HK-2 (cell line): ENCODE data around the gene HDAC4.

ENCODE experiments used
- DNase-seq: peaks from one replicate; pipeline ENCODE4 v3.0.0-alpha.2; 2018; ENCODE audit not compliant: unreplicated experiment

HDAC4 gene

DNA sequence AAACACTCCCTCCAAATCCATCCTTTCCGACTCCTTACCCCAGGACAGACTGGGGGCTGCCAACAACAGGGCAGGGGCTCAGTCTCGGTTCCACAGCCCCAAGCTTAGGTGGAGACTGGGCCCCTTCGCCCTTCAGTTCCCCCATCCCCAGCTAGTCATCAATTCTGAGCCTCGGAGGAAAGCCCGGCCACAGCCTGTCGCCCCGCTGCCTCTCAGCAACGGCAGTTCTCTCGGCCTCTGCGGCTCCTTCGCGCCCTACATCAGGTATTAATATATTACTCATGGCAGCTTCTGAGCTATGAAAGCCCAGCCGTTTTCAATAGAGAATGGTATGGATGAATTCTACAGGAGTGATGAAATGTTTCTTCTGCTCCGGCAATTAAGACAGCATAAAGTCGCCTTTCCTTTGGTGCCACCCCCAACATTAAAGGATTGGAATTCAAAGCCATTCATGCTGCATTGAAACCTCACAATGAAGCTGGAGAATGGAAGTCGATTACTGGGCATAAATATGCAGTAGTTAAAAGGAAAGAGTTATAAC, 2.8 kb downstream of the HDAC4 start:
- no peak for DNase-seq

DNA sequence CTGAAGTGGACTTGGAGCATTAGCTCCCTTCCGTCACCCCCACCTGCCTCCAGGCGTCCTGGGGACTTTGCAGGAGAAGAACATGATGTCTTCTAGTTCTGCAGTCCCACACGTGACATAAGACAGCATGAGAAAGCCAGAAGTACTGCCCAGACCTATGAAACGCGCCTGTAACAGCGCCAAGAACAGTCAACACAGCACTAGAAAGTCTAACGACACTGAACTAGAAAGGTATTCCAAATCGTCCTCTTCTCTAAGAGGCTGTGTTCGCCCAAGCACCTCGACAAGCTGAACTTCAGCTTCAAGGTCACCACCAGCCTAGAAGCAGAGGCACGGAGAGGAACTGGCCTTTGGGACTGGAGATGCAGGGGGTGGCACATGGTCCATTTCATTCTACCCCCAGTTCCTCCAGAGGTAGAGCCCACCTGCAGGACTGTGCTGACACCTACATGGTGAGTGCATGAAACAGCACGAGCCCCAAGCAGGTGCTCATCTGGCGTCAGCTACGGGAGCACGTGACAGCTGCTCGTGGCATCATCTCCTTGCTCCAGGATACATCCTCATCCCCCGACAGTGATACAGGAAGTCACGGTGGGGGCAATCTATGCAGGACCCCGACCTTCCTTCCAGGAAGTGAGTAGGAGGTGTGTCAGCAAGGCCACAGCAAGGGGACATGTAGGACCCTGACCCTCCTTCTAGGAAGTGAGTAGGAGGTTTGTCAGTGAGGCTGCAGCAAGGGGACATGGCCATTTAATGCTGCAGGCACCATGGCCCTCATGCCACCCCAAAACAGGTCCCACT, 3.7 kb downstream of the HDAC4 start:
- no peak for DNase-seq

DNA sequence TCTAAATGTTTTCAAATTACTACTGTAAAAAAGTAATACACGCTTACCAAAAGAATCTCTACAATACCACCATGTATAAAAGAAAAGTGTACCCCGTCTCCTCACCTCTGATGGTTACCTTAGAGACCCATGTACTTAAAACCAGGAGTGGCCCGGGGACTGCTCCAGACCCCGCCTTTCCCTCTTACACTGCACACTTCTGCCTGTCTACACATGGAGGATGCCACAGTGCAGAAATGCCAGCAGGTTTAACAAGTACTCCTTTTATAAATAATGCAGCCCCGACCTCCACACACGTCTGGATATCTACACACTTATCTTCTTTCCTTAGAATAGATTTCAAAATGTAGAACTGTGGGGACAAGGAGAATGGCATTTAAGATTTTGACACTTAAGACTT, 5.3 kb downstream of the HDAC4 start:
- DNase-seq, result no peak

DNA sequence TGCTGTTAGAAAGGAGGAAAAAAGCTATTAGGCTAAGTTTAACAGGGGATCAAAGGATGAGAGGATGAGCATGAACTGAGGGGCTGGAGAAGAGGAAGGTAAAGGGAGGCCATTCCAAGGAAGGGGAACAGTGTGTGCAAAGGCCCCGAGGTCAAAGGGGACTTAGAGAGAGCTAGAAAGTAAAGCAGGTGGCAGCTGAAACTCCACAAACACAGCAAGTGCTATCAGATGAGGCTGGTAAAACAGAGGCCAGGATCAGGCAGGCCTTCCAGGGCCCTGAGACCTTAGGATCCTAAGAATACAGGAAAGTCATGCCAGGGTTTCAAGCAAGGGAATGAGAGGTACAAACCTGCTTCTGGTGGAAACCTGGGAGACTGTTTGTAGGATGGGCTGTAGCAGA, 5.8 kb downstream of the HDAC4 start:
- DNase-seq, result no peak

DNA sequence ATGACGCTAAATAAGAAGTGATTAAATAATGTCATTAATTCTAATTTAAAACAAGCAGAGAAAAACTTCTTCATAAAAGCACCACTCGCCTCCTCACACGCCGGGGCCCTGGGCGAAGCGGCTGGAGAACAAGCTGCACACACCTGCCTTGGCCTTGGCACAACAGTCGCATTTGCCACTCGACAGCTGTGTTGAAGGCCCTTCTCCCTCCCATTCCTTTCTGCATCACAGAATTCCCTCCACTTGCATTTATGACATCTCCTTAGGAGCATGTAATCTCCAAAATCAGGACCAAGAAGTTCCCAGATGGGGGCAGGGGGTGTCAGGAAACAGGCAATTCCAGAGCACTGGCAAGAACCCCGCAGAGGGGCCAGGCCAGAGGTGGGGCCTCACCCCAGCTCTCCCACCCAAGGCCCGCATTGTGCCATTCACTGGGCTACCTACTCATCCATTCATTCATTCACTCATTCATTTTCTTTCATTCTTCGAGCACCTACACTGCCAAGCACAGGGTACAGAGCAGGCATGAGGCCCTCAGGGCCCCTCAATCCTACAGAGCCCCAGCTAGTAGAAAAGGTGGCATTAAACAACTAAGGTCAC, 6.4 kb downstream of the HDAC4 start:
- no peak for DNase-seq

GRCh38 chr2:239393941-239394340, 6.9 kb downstream of the HDAC4 start:
- DNase-seq, result no peak

DNA sequence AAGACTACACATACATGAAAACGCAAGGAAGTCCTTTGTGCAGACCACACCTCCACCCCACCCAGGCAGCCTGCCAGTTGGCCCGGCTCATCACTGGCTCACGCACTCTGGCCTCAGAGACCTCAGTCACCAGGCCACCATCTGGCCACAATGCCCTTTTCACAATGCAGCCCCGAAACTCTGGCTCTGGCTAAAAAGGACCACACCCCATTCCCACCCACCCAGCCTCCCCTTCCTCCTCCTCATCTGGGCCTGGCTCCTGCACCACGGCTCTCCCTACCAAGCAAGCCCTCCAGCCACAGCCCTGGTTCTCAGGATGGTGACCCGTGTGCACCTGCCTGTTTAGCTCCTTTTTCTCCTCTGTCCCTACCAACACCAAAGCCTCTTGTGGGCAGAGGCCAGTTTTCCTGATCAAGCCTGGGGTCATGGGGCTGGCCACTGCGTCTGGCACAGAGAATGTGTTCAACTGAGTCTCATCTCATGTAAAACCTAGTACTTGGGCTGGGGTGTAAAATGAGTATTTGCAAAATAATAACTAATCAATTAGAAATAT, 7.4 kb downstream of the HDAC4 start:
- DNase-seq, result no peak

DNA sequence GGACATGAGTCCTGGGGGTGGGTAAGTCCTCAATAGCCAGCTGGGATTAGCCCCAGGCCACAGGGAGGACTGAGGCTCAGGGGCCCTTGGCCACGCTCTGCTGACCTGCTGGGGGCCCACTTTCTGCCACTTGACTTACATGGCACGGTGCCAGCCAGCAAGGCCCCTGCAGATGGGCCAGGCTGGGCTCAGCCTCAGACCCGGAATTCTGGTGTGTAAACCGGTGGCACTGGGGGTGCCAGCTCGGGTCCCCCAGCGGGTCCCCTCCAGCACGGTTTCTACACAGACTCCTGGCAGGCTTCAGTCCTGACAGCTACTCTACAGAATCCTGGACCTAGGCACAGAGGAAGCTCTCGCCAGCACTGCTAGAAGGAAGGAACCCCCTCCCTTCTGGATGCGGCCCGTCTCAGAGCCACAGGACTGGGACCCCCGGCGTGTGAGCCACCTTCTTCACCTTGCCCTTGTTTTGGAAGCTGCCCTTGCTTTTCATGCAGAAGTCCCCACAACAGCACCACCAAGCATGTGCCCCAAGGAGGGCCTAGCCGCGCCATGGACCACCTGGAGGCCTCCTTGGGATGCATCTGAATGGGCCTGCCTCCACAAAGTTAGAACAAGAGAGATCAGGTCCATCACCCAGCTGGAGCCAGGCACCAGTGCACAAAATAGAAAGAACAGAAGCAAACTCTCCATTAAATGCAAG, 8.0 kb downstream of the HDAC4 start:
- no peak for DNase-seq

DNA sequence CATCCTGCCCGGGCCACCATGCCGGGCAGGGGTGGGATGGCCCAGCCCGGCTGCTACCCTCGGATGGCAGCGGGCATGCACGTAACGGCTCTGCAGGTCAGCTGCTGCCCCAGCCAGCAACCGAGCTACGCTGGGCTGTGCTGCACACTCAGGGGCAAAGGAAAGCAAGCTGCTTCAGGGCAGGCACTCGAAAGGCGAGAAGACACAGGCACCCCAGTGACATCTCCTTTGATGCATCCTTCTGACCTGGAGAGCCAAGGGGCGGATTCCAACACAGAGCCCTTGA, 8.8 kb downstream of the HDAC4 start:
- no peak for DNase-seq

DNA sequence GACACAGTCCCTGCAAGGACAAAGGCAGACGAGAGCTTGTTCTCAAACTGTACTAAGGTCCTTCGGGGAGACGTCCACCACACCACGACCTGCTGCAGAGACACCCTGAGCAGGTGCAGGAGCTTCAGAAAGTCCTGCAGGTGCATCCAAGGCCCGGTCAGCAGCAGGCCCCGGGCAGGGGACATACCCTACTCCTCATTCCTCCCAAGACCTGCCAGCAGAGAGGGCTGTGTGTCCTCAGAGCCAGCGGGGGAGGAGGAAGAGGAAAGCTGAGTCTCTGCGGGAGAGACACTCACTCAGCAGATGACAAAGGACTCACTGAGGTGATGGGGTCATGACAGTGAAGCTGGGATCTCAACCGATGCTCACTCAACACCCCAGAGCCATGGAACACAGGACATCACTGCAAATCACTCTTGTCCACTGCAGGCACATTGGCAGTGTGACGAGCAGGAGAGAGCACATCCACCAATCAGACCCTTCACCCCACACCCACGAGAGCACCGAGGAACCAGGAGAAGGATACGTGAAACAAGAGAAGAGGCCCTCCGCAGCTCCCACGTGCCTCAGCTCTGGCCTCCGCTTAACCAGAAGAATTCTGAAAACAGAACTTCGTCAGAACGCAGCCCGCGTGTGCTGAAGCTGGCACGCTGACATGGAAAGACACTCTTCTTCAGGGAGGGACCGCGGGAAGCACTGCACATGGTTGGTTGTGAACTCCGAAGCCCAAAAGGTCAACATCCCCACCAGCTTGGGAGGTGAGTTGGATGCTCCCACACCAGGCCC, 9.3 kb downstream of the HDAC4 start:
- DNase-seq, result no peak

- no peak for DNase-seq
Observed at GRCh38 chr2:239390546-239391285, 10.1 kb downstream of the HDAC4 start.

DNA sequence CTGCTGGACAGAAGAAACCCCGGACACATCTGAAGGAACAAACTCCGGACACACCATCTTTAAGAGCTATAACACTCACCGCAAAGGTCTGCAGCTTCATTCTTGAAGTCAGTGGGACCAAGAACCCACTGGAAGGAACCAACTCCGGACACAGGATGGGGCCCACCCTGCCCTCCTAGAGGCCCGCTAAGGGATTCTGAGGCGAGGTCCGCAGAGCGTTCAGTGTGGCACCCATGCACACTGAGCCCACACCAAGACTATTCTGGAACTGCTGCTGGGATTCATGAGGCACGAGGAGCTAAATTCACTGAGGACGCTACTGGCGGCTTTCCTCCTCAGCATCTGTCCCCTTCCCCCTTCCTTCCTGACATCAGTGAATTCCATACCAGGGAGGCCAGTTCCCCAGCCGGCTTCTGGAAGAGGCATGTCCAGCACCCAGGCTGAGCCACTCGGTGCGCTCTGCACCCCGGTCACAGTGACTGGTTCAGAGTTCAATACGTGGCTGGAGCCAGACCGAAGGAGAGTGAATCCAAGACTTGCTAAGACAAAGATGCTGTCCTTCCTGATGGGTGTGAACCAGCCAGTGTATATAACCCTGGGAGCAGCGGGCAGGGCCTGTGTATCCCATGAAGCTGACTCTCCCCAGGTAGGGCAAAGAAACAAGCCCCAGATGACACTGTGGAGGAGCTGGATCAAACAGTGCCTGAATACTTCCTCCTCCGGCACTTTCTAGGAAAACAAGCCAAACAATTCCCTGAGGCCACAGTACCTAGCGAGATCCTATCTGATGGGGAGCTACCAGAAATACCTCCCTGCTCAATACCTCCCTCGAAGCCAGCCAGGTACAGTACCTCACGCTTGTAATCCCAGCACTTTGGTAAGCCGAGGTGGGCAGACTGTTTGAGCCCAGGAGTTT, 11.1 kb downstream of the HDAC4 start:
- DNase-seq, result no peak

- DNase-seq, result no peak
Observed at GRCh38 chr2:239388236-239389151, 12.3 kb downstream of the HDAC4 start.

DNA sequence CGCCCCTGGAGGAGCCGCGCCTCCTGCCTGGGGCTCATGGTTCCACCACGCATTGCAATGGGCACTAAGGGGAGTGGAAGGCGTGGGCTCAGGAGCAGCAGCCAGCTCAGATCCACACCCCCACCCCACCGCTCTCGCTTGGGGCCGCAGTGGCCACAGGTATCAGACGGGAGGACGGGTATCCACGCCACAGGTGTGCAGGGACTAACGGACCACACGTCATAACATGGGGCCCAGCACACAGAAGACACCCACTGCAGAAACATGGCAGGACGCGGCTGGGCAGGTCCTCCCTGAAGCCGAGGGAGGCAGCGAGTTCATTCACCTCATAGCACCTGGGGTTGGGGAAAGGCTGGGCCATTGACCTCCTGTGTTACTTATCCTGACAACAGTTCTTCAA, 13.0 kb downstream of the HDAC4 start:
- no peak for DNase-seq

DNA sequence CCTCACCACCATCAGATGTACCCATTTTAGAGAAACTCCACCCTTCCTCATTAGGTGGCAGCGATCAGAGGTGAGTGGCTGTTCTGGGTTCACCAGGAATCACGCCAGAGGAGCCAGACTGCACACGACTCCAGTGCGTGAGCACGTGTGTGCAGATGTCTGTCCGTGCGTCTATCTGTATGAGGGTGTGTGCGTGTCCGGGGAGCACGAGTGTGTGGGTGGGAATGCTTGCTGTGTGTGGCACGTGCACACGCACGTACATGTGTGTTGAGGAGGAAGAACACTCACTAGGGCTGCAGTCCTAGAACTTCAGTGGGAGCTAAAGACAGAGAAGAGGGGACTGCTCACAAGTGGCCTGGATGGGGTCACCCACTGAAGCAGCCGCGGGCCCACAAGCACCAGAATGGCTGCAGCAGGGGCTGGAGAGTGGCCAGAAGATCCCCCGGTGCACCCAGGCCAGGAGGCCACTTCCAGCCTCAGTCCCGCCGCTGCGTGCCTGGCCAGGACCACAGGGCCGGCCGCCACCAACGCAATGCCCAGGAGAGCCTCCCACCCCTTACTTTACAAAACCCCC, 13.9 kb downstream of the HDAC4 start:
- no peak for DNase-seq

GRCh38 chr2:239386001-239386670, 14.7 kb downstream of the HDAC4 start:
- no peak for DNase-seq

GRCh38 chr2:239385096-239386000, 15.5 kb downstream of the HDAC4 start:
- no peak for DNase-seq
